ENCODE data around the gene SLC9C1.

SLC9C1 gene

DNA sequence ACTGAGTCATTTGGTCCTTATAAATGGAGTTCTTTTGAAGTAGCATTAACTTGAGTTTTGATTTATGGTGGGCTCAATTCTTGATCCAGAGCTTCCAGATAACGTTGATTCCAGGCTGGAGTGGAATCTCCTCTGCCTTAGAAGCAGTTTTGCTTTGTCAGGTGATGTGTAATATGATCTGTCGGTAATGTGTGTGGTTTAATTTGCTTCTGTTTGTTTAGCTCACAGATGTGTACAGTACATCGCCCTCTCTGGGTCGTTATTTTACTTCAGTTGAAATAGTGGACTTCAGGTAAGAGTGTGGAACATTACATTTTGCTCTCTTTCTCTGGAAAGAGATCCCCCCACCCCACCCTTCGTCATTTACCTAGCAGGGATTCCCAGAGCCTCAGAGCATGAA, 184.7 kb downstream of the SLC9C1 start:
- DNase-seq (ENCODE audit: low spot score) = no peak

DNA sequence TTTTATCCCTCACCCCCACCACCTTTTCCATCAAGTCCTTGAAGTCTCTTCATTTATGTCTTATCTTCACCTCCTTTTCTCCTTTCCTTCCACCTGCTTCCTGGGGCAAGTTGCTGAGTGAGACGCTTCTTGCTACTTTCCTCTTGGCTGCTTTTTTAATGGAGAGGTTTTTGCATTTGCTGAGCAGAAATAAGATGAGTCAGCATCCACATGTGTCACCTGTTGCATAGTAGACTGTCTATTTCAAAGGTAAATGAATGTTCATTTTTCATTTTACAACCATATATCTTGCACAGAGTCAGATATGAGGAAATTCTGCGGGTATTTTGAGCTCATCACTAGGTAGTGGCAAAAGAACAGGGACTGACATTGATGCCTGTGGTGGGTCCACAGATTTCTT, 189.2 kb downstream of the SLC9C1 start:
- no peak for DNase-seq (ENCODE audit: low spot score)

DNA sequence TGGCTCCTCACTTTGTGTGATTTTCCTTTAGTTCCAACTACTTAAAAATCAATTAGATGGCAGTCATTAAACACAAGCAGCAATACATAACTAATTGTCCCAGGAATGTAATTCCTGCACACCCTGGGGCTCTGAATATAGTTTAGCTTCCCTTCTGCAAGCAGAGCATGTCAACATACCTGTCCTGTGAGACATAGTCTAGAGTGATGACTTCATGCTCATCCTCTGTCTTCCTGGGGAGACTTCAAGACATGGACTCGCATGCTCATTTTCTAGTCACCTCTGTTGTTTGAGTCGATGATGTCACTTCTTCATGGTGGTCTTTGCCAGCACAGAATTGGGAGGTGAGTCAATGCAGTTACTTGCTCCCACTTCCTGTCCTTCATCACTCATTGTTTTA, 192.1 kb downstream of the SLC9C1 start:
- DNase-seq (ENCODE audit: low spot score) = no peak

DNA sequence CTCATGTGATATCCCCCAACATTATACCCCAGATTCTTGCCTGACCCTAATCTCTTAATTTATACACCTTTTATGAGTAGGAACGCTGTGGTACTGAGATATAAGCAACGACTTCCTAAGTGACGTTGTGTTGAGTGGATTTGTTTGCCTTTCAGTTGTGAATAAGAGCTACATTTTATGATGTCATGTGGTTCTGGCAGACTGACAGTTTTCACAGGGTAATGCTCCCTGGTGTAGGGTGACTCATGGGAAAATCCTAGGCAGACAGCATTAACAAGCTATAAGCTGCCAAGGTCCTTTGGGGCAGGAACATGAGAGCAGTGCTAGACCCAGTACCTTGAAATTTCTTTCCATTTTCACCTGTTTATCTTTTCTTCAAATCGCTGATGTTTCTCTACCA, 196.6 kb downstream of the SLC9C1 start:
- no peak for DNase-seq (ENCODE audit: low spot score)

DNA sequence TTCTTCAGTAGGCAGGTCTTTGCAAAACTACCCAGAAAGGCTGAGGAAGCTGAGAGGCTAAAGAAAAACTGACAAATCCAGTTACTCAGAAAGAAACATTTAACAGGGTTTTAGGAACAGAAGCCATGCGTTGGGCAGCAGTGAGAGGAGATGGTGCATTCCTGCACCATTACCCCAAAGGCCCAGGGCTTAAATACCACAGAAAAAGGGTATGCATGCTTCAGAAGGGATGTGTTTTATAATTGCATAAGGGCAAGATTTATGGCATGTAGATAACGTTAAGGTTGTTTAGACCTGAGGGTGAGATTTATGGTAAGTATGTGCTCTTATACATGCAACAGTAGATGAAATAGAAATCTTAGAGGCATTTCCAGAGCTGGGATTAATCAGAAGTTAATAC, 197.8 kb downstream of the SLC9C1 start:
- no peak for DNase-seq (ENCODE audit: low spot score)

DNA sequence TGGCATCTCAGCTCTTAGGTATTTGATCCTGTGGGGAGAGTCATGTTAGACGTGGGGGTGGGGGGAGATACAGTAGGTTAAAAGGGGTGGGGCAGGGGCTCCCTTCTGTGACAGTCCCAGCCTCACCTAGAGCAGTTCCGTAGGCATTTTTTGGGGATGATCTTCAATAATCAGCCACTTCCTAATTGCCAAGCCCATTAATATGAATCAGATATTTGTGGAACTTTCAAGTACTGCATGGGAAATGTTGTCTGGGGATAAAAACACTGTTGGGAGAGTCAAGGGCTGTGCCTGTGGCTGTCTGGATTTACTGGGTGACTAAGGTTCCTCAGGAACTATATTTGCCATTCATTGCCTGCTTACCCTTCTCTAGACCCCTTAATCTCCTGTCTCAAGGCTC, 198.3 kb downstream of the SLC9C1 start:
- no peak for DNase-seq (ENCODE audit: low spot score)

DNA sequence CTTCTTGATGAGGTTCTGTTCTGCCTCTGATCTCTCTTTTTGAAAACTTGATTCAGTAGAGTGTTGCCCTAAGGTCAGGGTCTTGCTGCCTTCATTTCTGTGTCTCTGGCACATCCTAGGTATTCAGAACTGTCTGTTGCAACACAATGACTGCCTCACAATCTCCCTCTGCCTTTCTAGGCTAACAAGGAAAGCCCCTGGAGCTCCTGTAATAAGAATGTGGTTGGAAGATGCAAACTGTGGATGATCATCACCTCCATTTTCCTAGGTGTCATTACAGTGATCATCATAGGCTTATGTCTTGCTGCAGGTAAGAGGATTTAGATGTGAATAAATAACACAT, 200.9 kb downstream of the SLC9C1 start:
- DNase-seq (ENCODE audit: low spot score) = no peak

DNA sequence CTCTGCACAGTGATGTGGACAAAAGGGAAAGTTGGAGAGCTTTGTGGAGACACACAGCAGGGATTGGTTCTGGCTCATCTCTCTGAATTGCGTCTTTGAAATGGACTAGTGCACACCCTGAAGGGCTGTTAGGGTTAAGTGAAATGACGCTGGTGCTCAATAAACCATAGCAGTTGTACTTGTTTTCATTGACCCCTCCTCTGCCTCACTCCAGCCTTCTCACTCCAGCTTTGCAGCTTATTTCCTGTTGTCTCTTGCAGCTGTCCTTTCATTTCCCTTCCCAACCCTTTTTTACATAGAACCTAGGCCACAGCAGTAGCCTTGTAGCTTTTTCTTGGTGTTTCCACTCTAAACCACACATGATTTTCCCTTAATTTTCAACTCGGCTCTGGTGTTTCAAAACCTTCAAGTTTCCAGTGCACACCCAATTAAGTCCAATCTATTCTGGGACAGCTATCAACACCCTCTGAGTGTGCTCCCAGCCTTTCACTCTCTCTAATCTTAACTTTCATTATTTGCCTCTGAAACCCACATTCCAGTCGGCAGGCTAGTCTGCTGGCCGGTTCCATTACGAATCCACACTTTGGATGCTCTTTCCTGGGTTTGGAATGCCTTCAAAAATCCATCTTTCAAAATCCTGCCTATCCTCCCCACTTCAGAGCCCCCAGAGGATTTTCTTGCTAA, 201.4 kb downstream of the SLC9C1 start:
- DNase-seq (ENCODE audit: low spot score) = no peak

DNA sequence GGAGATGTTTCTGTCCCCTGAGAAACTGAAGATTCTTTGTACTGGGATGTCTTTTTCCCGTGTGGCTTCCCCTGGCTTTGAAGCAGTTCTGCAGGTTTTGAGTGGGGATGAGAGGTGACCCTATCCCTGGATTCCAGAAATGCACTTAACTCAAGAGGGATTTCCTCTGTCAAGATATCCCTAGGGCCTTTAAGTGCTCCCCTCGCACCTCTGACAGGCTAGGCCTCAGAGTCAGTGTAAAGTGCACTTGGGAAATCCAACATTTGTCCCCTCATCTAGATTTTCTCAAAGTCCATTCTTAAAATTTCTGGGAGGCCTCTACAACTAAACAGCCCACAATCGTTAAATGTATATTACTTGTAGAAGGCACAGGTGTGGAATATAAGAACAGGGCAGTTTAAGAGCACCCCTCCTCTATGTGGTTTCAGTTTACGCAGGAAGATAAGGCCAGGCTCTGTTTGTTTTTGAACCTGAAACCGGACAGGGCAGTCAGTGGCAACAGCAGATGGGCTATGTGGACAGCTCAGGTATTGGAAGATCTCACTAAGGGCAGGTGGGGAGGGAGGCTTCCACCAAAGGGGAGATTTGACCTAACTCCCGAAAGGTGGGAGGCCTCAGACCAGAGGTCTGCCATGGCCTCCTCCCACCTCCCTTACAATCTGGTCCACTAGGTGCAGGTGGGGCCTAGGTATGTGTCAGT, 203.0 kb downstream of the SLC9C1 start:
- DNase-seq (ENCODE audit: low spot score) = peak; percentile 38
